ENCODE data around the gene PBX1.
"Not testable (repeated sequence)": the region's sequence is repeated elsewhere in the genome, so short reads cannot be mapped to it uniquely, and the experiment has no call there.

Gene PBX1

GRCh38 chr1:164598719-164599118 lies 39.7 kb downstream of the PBX1 start:
- Histone ChIP-seq H3K9ac (ENCODE audit: low read length) (no peak overlapping the region), H3K4me1 (ENCODE audit: control insufficient read depth, insufficient read depth, low read length) (peaks cover 42% of the 10 kb centered on the region), H3K9me3 (ENCODE audit: control insufficient read depth, low read length) (no peaks in the 10 kb centered on the region), H3K36me3 (ENCODE audit: control insufficient read depth, insufficient read depth, low read length) (no peaks in the 10 kb centered on the region), H3K4me3 (ENCODE audit: low read length) (no peak overlapping the region), H3K27me3 (ENCODE audit: control insufficient read depth, insufficient read depth, low read length) (no peaks in the 10 kb centered on the region)

GRCh38 chr1:164599272-164599671 lies 40.3 kb downstream of the PBX1 start:
- H3K27me3 ChIP-seq (ENCODE audit: control insufficient read depth, insufficient read depth, low read length), result no peaks in the 10 kb centered on the region
- no peak overlapping the region for H3K4me3 ChIP-seq (ENCODE audit: low read length)
- H3K9ac ChIP-seq (ENCODE audit: low read length), result no peak overlapping the region
- peaks cover 42% of the 10 kb centered on the region for H3K4me1 ChIP-seq (ENCODE audit: control insufficient read depth, insufficient read depth, low read length)
- H3K9me3 ChIP-seq (ENCODE audit: control insufficient read depth, low read length), result no peaks in the 10 kb centered on the region
- H3K36me3 ChIP-seq (ENCODE audit: control insufficient read depth, insufficient read depth, low read length), result no peaks in the 10 kb centered on the region

- Histone ChIP-seq H3K4me3 (ENCODE audit: low read length) (peak overlapping the region; percentile 1), H3K9me3 (ENCODE audit: control insufficient read depth, low read length) (no peaks in the 10 kb centered on the region), H3K36me3 (ENCODE audit: control insufficient read depth, insufficient read depth, low read length) (no peaks in the 10 kb centered on the region), H3K9ac (ENCODE audit: low read length) (peak overlapping the region; percentile 37), H3K4me1 (ENCODE audit: control insufficient read depth, insufficient read depth, low read length) (peaks cover 42% of the 10 kb centered on the region), H3K27me3 (ENCODE audit: control insufficient read depth, insufficient read depth, low read length) (no peaks in the 10 kb centered on the region)
These were observed 42.6 kb downstream of the PBX1 start for GRCh38 chr1:164601399-164602100.

GRCh38 chr1:164602101-164602422 lies 43.1 kb downstream of the PBX1 start:
- no peak overlapping the region for H3K4me3 ChIP-seq (ENCODE audit: low read length)
- no peak overlapping the region for H3K9ac ChIP-seq (ENCODE audit: low read length)
- no peaks in the 10 kb centered on the region for H3K27me3 ChIP-seq (ENCODE audit: control insufficient read depth, insufficient read depth, low read length)
- H3K4me1 ChIP-seq (ENCODE audit: control insufficient read depth, insufficient read depth, low read length), result peaks cover 42% of the 10 kb centered on the region
- H3K36me3 ChIP-seq (ENCODE audit: control insufficient read depth, insufficient read depth, low read length), result no peaks in the 10 kb centered on the region
- no peaks in the 10 kb centered on the region for H3K9me3 ChIP-seq (ENCODE audit: control insufficient read depth, low read length)

- H3K9me3 ChIP-seq (ENCODE audit: control insufficient read depth, low read length), result no peaks in the 10 kb centered on the region
- H3K9ac ChIP-seq (ENCODE audit: low read length), result peak overlapping the region; percentile 31
- no peaks in the 10 kb centered on the region for H3K27me3 ChIP-seq (ENCODE audit: control insufficient read depth, insufficient read depth, low read length)
- no peak overlapping the region for H3K4me3 ChIP-seq (ENCODE audit: low read length)
- H3K4me1 ChIP-seq (ENCODE audit: control insufficient read depth, insufficient read depth, low read length), result peaks cover 42% of the 10 kb centered on the region
- no peaks in the 10 kb centered on the region for H3K36me3 ChIP-seq (ENCODE audit: control insufficient read depth, insufficient read depth, low read length)
These were observed 43.6 kb downstream of the PBX1 start for GRCh38 chr1:164602480-164603093.

- peaks cover 32% of the 10 kb centered on the region for H3K4me1 ChIP-seq (ENCODE audit: control insufficient read depth, insufficient read depth, low read length)
These were observed 44.8 kb downstream of the PBX1 start for GRCh38 chr1:164603805-164604204.

GRCh38 chr1:164604541-164604940 lies 45.6 kb downstream of the PBX1 start:
- Histone ChIP-seq H3K9ac (ENCODE audit: low read length) (no peak overlapping the region), H3K4me3 (ENCODE audit: low read length) (no peak overlapping the region), H3K9me3 (ENCODE audit: control insufficient read depth, low read length) (no peaks in the 10 kb centered on the region), H3K27me3 (ENCODE audit: control insufficient read depth, insufficient read depth, low read length) (no peaks in the 10 kb centered on the region), H3K36me3 (ENCODE audit: control insufficient read depth, insufficient read depth, low read length) (no peaks in the 10 kb centered on the region), H3K4me1 (ENCODE audit: control insufficient read depth, insufficient read depth, low read length) (peaks cover 31% of the 10 kb centered on the region)

More at GRCh38 chr1:164603805-164604204, 44.8 kb downstream of the PBX1 start:
- H3K9ac ChIP-seq (ENCODE audit: low read length); H3K27me3 ChIP-seq (ENCODE audit: control insufficient read depth, insufficient read depth, low read length); H3K4me3 ChIP-seq (ENCODE audit: low read length); H3K36me3 ChIP-seq (ENCODE audit: control insufficient read depth, insufficient read depth, low read length); H3K9me3 ChIP-seq (ENCODE audit: control insufficient read depth, low read length): not testable (repeated sequence)

GRCh38 chr1:164605254-164606091 lies 46.5 kb downstream of the PBX1 start:
- peaks cover 30% of the 10 kb centered on the region for H3K4me1 ChIP-seq (ENCODE audit: control insufficient read depth, insufficient read depth, low read length)
- H3K9ac ChIP-seq (ENCODE audit: low read length), result no peak overlapping the region
- no peaks in the 10 kb centered on the region for H3K9me3 ChIP-seq (ENCODE audit: control insufficient read depth, low read length)

GRCh38 chr1:164607351-164607750 lies 48.4 kb downstream of the PBX1 start:
- H3K4me1 ChIP-seq (ENCODE audit: control insufficient read depth, insufficient read depth, low read length), result peaks cover 20% of the 10 kb centered on the region

More at GRCh38 chr1:164605254-164606091, 46.5 kb downstream of the PBX1 start:
- H3K27me3 ChIP-seq (ENCODE audit: control insufficient read depth, insufficient read depth, low read length), result no peaks in the 10 kb centered on the region
- H3K4me3 ChIP-seq (ENCODE audit: low read length), result no peak overlapping the region
- H3K36me3 ChIP-seq (ENCODE audit: control insufficient read depth, insufficient read depth, low read length), result no peaks in the 10 kb centered on the region

GRCh38 chr1:164608651-164609057 lies 49.7 kb downstream of the PBX1 start:
- Histone ChIP-seq H3K4me3 (ENCODE audit: low read length) (no peak overlapping the region), H3K27me3 (ENCODE audit: control insufficient read depth, insufficient read depth, low read length) (no peaks in the 10 kb centered on the region), H3K4me1 (ENCODE audit: control insufficient read depth, insufficient read depth, low read length) (peaks cover 23% of the 10 kb centered on the region), H3K36me3 (ENCODE audit: control insufficient read depth, insufficient read depth, low read length) (no peaks in the 10 kb centered on the region), H3K9me3 (ENCODE audit: control insufficient read depth, low read length) (no peaks in the 10 kb centered on the region), H3K9ac (ENCODE audit: low read length) (no peak overlapping the region)

More at GRCh38 chr1:164607351-164607750, 48.4 kb downstream of the PBX1 start:
- H3K27me3 ChIP-seq (ENCODE audit: control insufficient read depth, insufficient read depth, low read length), result no peaks in the 10 kb centered on the region
- no peak overlapping the region for H3K4me3 ChIP-seq (ENCODE audit: low read length)
- no peaks in the 10 kb centered on the region for H3K9me3 ChIP-seq (ENCODE audit: control insufficient read depth, low read length)
- H3K36me3 ChIP-seq (ENCODE audit: control insufficient read depth, insufficient read depth, low read length), result no peaks in the 10 kb centered on the region
- no peak overlapping the region for H3K9ac ChIP-seq (ENCODE audit: low read length)

- Histone ChIP-seq H3K9ac (ENCODE audit: low read length) (no peak overlapping the region), H3K4me3 (ENCODE audit: low read length) (no peak overlapping the region), H3K9me3 (ENCODE audit: control insufficient read depth, low read length) (no peaks in the 10 kb centered on the region), H3K4me1 (ENCODE audit: control insufficient read depth, insufficient read depth, low read length) (peaks cover 24% of the 10 kb centered on the region), H3K36me3 (ENCODE audit: control insufficient read depth, insufficient read depth, low read length) (no peaks in the 10 kb centered on the region), H3K27me3 (ENCODE audit: control insufficient read depth, insufficient read depth, low read length) (no peaks in the 10 kb centered on the region)
These were observed 50.1 kb downstream of the PBX1 start for GRCh38 chr1:164609089-164609488.
